HS-27A (cell line): ENCODE results near the gene ABLIM2.

Source experiments
- DNase-seq: peaks from one replicate; pipeline ENCODE4 v3.0.0-alpha.2; 2012; ENCODE audit warnings: low read depth, missing footprints

The ABLIM2 gene

DNA sequence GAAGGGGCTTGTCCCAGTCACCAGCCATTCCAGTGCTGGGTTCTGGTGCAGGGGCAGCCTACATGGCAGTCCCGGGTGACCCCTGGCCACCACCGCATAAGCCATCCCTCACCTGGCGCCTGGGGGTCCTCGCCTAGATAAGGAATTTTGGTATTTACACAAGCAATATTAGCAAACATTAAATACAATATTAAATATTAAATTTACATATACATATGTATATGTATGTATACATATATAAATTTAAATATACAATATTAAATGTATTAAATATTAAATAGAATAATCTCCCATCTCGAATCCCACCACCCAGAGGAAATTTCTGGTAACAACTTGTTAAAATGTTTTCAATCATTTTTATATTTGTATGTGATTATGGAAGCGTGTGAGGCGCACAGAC, 114.4 kb downstream of the ABLIM2 start:
- DNase-seq = no peak

GRCh38 chr4:8043596-8043995, 115.0 kb downstream of the ABLIM2 start:
- no peak for DNase-seq

- DNase-seq = no peak
These were observed 116.7 kb downstream of the ABLIM2 start for GRCh38 chr4:8041868-8042267.

DNA sequence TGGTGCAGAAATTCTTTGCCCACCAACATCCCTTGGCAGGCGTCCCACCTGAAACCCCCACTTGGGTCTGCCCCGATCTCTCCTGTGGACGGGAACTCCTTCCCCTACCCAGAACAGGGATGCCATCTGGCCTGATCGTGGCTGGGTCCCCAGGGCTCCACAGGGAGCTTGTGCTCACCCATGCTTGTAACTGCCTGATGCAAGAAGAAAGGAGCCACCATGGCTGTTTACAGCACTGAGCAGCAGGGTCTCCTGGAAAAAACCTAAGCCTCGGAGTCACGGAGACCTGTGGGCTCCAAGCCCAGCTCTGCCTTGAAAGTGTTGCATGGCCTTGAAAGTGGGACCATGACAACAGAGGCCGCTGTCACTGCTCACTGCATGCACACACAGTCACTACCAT, 117.4 kb downstream of the ABLIM2 start:
- no peak for DNase-seq

DNA sequence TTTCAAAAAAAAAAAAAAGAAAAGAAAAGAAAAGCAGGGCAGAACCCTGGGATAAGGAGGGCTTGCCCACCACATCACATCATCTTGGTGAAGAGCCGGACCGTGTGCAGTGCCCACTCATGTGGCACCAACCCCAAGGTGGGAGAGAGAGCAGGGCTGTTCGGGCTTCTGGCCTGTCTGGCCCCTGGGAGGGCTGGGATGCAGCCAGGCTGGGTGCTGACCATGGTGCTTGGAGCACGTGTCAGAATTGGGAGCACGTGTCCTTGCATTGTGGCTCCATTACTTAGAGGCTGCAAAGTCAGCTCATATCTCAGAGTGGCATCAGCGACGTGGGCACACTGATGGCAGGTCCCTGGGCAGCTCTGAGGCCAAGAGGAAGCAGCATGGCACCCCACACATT, 118.0 kb downstream of the ABLIM2 start:
- no peak for DNase-seq

- DNase-seq = no peak
These were observed 118.8 kb downstream of the ABLIM2 start for GRCh38 chr4:8039853-8040252.

DNA sequence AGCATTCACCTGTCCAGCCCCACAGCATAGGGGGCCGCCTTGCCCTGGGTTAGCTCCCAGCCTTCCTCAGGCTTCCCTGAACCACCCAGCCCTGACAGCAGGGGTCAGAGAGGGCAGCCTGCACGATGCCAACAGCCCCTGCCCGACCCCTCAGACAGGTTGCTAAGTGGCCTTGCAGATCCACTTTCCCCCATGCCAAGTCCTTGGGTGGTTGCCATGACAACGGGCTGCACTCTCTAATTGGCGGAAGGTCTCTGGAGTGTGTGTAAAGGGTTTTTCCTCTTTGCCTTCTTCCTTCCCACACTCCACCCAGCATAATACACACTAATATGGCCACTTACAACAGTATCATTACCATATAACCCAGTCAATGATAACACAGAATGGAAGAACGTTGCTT, 119.3 kb downstream of the ABLIM2 start:
- no peak for DNase-seq

DNA sequence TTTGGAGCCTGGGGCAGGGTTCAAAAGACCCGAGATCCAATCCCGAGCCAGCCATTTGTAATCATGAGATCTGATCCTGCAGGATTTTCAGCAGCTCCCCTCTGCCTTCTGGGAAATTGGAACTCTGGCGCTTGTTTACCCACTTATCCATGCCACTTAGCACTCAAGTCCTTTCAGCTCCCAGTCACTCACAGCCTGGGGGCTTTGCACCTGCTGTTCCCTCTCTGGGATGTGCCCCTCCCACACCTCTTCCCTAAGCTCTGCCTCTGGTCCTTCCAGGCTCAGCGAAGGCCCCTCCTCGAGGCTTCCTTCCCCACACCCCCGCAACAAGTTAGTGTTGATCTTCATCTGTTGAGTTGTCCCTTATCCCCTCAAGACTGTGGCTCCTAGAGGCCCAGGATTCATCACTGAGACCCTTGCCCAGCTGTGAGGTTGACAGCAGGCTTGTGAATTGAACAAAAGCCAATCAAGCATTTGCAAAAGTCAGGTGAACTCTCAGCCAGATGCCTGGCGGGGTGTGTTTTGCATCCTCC, 119.8 kb downstream of the ABLIM2 start:
- no peak for DNase-seq

DNA sequence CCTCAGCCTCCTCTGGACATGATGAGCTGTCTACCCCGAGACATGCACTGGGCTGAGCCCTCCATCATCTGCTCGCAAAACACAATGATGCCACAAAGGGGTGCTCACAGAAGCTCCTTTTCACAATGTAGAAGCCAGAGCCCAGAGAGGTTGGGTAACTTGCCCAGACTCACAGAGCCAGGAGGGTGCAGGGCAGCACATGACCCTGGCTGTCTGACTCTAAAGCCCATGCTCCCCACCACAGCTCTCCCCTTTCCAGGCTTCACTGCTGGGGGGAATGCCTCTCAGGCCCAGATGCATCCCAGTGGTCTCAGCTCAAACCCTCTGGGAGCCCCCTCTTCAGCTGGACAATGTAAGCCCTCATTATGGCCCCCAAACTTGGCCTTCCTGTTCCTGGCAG, 120.5 kb downstream of the ABLIM2 start:
- DNase-seq = no peak

GRCh38 chr4:8037150-8037769, 121.4 kb downstream of the ABLIM2 start:
- no peak for DNase-seq

DNA sequence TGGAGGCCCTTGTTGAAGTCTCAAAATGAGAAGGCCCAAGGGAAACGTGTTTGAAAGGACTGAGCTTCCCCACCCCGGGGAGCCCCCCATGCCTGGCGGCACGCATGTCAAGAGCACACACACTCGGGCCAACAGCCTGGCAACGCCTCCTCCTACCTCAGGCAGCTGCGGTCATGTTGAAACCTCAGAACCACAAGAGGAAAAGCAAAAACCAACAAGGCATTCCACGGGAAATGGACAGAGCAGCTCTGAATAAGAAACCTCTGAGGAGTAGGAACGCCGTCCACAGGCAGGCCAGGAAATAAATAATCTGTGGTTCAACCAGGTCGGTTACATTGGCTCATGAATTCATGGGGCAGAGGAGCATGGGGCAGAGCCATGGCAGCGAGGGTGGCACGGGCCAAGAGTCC, 123.2 kb downstream of the ABLIM2 start:
- DNase-seq = peak; percentile 19

GRCh38 chr4:8033829-8034528, 124.6 kb downstream of the ABLIM2 start:
- no peak for DNase-seq

GRCh38 chr4:8033067-8033755, 125.4 kb downstream of the ABLIM2 start:
- DNase-seq = no peak

DNA sequence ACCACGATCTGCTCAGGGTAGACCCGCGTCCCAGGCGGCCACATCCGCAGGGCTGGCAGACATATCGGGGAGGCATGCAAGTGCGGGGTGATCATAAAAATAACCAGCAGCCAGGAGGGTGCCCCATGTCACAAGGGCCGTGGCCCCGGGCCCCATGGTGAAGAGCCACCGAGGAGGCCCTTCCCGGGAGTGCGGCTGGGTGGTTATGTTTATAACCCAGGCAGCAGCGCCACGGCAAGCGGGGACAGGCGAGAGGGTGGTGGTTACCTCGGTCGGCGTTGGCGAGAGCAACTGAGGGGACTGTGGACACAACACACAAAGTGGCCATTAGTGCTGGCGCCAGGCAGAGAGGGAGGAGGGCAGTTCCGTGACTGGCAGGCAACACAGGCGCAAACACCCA, 126.2 kb downstream of the ABLIM2 start:
- no peak for DNase-seq

DNA sequence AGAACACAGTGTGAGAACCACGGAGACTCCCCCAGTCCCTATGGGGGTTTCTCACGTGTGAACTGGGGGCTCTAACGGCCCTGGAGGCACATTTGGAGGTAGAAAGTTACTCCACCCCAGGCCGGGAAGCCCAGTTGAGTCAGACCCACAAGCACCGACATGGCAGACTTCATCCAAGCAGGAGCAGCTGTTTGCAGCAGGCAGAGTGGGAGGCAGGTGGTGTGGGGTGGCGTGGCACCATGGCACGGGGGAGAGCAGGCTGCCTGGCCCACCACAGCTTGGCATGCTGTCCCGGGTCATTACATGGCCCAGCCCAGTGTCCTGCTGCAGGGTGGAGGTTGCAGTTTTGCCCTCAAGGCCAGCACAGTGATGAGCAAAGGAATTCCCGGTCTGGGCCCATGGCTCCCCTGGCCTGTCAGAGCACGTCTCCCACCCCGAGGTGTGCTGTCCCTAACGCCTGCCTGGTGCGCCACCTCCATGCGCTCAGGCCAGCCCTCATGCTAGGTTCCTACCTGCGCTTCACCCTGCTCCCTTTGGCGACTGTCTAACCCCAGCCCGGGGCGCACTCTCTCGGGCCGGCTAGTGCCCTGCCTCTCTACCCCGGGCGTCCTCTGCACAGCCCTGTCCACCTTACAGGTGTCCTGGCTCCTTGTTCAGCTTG, 128.4 kb downstream of the ABLIM2 start:
- DNase-seq = no peak

DNA sequence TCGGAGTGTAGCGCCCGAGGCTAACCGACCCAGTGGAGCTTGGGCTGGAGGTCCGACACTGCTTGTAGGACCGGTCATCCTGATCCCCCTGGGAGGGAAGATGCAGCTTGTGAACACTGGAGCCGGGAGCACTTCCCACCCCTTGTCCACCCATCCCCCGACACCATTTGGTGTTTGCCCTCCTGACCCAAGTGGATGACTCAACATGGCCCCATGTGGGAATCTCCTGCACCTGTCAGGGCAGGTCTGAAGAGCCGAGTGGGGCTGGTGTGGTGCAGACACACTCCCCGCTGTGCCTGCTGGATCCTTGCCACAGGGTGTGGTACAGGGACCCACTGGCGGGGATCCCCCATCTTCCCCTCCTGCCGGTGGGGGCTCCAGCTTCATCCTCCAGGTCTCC, 128.9 kb downstream of the ABLIM2 start:
- no peak for DNase-seq

GRCh38 chr4:8028884-8029568, 129.6 kb downstream of the ABLIM2 start:
- no peak for DNase-seq

DNA sequence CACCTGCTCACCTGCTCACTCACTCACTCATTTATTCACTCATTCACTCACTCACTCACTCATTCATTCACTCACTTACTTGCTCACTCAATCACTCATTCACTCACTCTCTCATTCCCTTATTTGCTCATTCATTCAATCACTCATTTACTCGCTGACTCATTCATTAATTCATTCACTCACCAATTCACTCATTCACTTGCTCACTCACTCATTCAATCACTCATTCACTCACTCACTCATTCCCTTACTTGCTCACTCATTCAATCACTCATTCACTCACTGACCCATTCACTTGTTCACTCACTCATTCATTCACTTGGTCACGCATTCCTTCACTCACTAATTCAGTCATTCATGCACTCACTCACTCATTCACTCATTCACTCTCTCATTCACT, 130.2 kb downstream of the ABLIM2 start:
- no peak for DNase-seq

DNA sequence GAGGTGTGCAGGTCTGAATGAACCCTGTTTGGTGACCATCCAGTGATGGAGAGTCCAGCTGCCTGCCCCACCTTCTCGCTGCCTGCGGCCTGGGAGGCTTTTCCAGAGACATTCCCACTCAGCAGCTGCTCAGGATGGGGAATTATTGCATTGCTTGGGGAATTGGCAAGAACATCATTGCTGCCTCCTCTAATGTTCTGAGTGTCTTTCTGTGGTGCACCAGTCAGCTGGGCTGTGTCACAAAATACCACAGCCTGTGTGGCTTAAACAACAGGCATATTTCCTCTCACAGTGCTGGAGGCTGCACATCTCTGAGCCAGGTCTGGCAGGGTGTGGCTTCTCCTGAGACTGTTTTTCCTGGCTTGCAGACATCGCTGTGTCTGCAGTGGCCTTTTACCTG, 132.2 kb downstream of the ABLIM2 start:
- DNase-seq = no peak

DNA sequence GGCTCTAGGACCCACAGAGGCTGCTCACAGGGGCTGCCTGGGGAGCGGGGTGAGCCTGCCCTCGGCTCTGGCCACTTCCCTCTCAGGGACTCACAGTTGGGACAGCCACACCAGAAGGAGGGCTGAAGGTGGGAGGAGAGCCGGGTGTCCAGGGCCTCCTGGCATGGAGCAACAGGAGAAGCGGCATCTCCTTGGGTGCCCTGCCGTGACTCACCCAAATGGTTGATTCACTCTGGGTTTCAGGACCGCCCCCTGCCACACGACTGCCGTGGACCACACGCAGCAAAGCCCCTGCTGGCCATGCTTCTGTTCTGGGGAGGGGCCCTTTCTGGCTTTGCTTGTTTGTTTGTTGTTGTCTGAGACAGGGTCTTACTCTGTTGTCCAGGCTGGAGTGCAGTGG, 132.9 kb downstream of the ABLIM2 start:
- DNase-seq = no peak

- no peak for DNase-seq
These were observed 134.4 kb downstream of the ABLIM2 start for GRCh38 chr4:8024073-8024786.

DNA sequence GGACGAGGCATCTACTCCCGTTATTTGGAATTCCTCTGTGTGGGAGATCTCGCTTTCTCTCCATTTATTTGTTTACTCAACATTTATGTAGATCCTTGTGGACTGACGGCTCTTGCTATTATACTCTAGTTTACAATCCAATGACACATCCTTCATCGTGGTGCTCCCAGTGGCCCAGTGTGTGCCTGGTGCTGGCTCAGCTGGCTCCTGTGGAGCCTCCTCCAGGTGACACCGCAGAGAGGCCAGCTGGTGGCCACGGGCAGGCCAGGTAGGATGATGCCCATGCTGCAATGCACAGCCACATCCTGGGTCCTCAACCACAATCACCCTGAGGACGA, 134.9 kb downstream of the ABLIM2 start:
- no peak for DNase-seq
